Keratinocyte (primary cell): Measurements from ENCODE around the gene SRGAP3. TPM values are rescaled to one million over a fixed set of nuclear protein-coding genes. Genes with fewer than 3 reads are reported as not detected.

Source experiments
- DNase-seq: peaks from one replicate; pipeline ENCODE4 v3.0.0-alpha.2; 2011; ENCODE audit warnings: low read depth, missing footprints, low spot score
- FAIRE-seq: peaks from 2 replicates; lab custom pipeline; 2011; peaks lifted over from hg19 to GRCh38; lab: Jason Lieb, UNC
- H2AFZ ChIP-seq: 2 replicates; pipeline ENCODE4 v1.6.0; 2012; ENCODE audit warnings: low read length, control low read depth, inconsistent platforms; ENCODE audit not compliant: control insufficient read depth
- H3K27ac ChIP-seq: 2 replicates; pipeline ENCODE4 v1.5.1; 2011; ENCODE audit warnings: low read length; ENCODE audit not compliant: control insufficient read depth, insufficient read depth
- H3K27me3 ChIP-seq: 3 replicates; pipeline ENCODE4 v1.6.0; 2011; ENCODE audit warnings: low read length; ENCODE audit not compliant: control insufficient read depth, insufficient read depth; ENCODE audit errors: extremely low read depth
- H3K36me3 ChIP-seq, 2 experiments: 2 replicates in 1 of 2; 3 replicates in 1 of 2; pipeline ENCODE4 v1.5.1; 2011; ENCODE audit warnings: low read length in 2 of 2, mild to moderate bottlenecking in 1 of 2; ENCODE audit not compliant: control insufficient read depth in 2 of 2, insufficient read depth in 2 of 2; ENCODE audit errors: extremely low read depth in 1 of 2
- H3K4me1 ChIP-seq: 3 replicates; pipeline ENCODE4 v1.5.1; 2011; ENCODE audit warnings: low read length; ENCODE audit not compliant: control insufficient read depth, insufficient read depth; ENCODE audit errors: extremely low read depth
- H3K4me2 ChIP-seq: 3 replicates; pipeline ENCODE4 v1.6.0; 2011; ENCODE audit warnings: low read depth, low read length; ENCODE audit not compliant: control insufficient read depth, insufficient read depth; ENCODE audit errors: extremely low read depth
- H3K4me3 ChIP-seq, 3 experiments: fragments of 200-600 bp in 1 of 3; sonication (generic) in 1 of 3; 2 replicates in 2 of 3; 3 replicates in 1 of 3; pipeline ENCODE4 v1.5.1; 2011 to 2016; ENCODE audit warnings: low read length in 3 of 3, mild to moderate bottlenecking in 3 of 3, control low read depth in 2 of 3, inconsistent platforms in 1 of 3, low read depth in 1 of 3, mixed read lengths in 1 of 3, mixed run types in 1 of 3, moderate library complexity in 1 of 3; ENCODE audit not compliant: control insufficient read depth in 2 of 3, insufficient read depth in 2 of 3; ENCODE audit errors: extremely low read depth in 1 of 3
- H3K79me2 ChIP-seq: 2 replicates; pipeline ENCODE4 v1.6.0; 2012; ENCODE audit warnings: low read length; ENCODE audit not compliant: control insufficient read depth, insufficient read depth
- H3K9ac ChIP-seq: 3 replicates; pipeline ENCODE4 v1.6.0; 2011; ENCODE audit warnings: low read length; ENCODE audit not compliant: control insufficient read depth, insufficient read depth; ENCODE audit errors: extremely low read depth
- H3K9me1 ChIP-seq: 3 replicates; pipeline ENCODE4 v1.6.0; 2011; ENCODE audit warnings: low read length; ENCODE audit not compliant: control insufficient read depth, insufficient read depth; ENCODE audit errors: extremely low read depth
- H3K9me3 ChIP-seq: 2 replicates; pipeline ENCODE4 v1.5.1; 2012; ENCODE audit warnings: low read depth, low read length; ENCODE audit not compliant: control insufficient read depth
- H4K20me1 ChIP-seq: 3 replicates; pipeline ENCODE4 v1.6.0; 2011; ENCODE audit warnings: low read length; ENCODE audit not compliant: control insufficient read depth, insufficient read depth; ENCODE audit errors: extremely low read depth
- EZH2 ChIP-seq: IDR thresholded peaks from one replicate; pipeline ENCODE4 v1.6.1; 2012; ENCODE audit warnings: inconsistent platforms, mild to moderate bottlenecking, low read length, moderate library complexity
- dilution Hi-C: fragments of 300-500 bp; cut with MboI; formaldehyde crosslinking; loops from one replicate; pipeline ENCODE4 v1.7.0; 2020; ENCODE audit warnings: low sequenced_read_pairs; ENCODE audit not compliant: extremely low pct_ligation_motif_present
- polyA plus RNA-seq, 5 experiments: library from polyadenylated mRNA; depleted of rRNA in 3 of 5; stranded (reverse) in 3 of 5; stranded (forward) in 1 of 5; unstranded in 1 of 5; fragments of >200 nt; gene quantifications; 1 replicate in 1 of 5; 2 replicates in 3 of 5; 3 replicates in 1 of 5; pipeline versions ENCODE4 v1.2.1 to v1.2.3, GENCODE V29; 2011 to 2012; ENCODE audit warnings: missing spikeins in 2 of 5, low read depth in 1 of 5, low replicate concordance in 1 of 5
- TF ChIP-seq, protein P1 (sequence below), 3 experiments: IDR thresholded peaks in 1 of 3; conservative IDR thresholded peaks in 1 of 3; optimal IDR thresholded peaks in 1 of 3; 2 replicates in 2 of 3; 3 replicates in 1 of 3; pipeline versions ENCODE3 to v1.5.1; 2011; ENCODE audit warnings: low read length in 3 of 3, mild to moderate bottlenecking in 3 of 3, moderate library complexity in 2 of 3, control low read depth in 1 of 3, inconsistent platforms in 1 of 3; ENCODE audit not compliant: insufficient read depth in 2 of 3; ENCODE audit errors: extremely low read depth in 1 of 3

The SRGAP3 gene
- polyA plus RNA-seq, 1 donor (not counting 4 experiments of a cell fraction or from before 2014, with no cell fraction given) = 7.2 TPM

GRCh38 chr3:9107738-9108137, 141.7 kb downstream of the SRGAP3 start:
- no peak overlapping the region for H3K4me2 ChIP-seq
- no peak overlapping the region for H3K4me3 ChIP-seq
- H3K79me2 ChIP-seq = no peaks in the 10 kb centered on the region
- H3K4me1 ChIP-seq = no peaks in the 10 kb centered on the region
- no peak overlapping the region for H3K9ac ChIP-seq
- no peaks in the 10 kb centered on the region for H4K20me1 ChIP-seq
- TF ChIP-seq EZH2 = no peak
- TF ChIP-seq, protein P1, sequence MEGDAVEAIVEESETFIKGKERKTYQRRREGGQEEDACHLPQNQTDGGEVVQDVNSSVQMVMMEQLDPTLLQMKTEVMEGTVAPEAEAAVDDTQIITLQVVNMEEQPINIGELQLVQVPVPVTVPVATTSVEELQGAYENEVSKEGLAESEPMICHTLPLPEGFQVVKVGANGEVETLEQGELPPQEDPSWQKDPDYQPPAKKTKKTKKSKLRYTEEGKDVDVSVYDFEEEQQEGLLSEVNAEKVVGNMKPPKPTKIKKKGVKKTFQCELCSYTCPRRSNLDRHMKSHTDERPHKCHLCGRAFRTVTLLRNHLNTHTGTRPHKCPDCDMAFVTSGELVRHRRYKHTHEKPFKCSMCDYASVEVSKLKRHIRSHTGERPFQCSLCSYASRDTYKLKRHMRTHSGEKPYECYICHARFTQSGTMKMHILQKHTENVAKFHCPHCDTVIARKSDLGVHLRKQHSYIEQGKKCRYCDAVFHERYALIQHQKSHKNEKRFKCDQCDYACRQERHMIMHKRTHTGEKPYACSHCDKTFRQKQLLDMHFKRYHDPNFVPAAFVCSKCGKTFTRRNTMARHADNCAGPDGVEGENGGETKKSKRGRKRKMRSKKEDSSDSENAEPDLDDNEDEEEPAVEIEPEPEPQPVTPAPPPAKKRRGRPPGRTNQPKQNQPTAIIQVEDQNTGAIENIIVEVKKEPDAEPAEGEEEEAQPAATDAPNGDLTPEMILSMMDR (optimal IDR thresholded peaks at IDR 0.05 in 1 of 3, IDR thresholded peaks at IDR 0.05 in 1 of 3, conservative IDR thresholded peaks at IDR 0.05 in 1 of 3; ENCODE audit: extremely low read depth in 1 of 3, insufficient read depth in 2 of 3, low read length in 3 of 3) = no peak
- no peak for FAIRE-seq
- H2AFZ ChIP-seq = no peak overlapping the region
- H3K36me3 ChIP-seq = peaks cover 3 to 5% of the 10 kb centered on the region in 2 experiments
- dilution Hi-C loops = no loop called here
- H3K9me3 ChIP-seq = no peaks in the 10 kb centered on the region
- DNase-seq = no peak
- no peaks in the 10 kb centered on the region for H3K9me1 ChIP-seq
- H3K27me3 ChIP-seq = no peaks in the 10 kb centered on the region
- H3K27ac ChIP-seq = no peak overlapping the region

- Histone ChIP-seq H3K4me1 (no peaks in the 10 kb centered on the region), H3K9ac (no peak overlapping the region), H3K36me3 (peaks cover 3 to 5% of the 10 kb centered on the region in 2 experiments), H3K4me2 (no peak overlapping the region), H3K27ac (no peak overlapping the region), H3K79me2 (no peaks in the 10 kb centered on the region), H3K27me3 (no peaks in the 10 kb centered on the region), H3K4me3 (no peak overlapping the region), H3K9me3 (no peaks in the 10 kb centered on the region), H3K9me1 (no peaks in the 10 kb centered on the region), H2AFZ (no peak overlapping the region), H4K20me1 (no peaks in the 10 kb centered on the region)
- no peak for DNase-seq
- dilution Hi-C loops = no loop called here
- FAIRE-seq = no peak
- TF ChIP-seq, protein P1 (optimal IDR thresholded peaks at IDR 0.05 in 1 of 3, IDR thresholded peaks at IDR 0.05 in 1 of 3, conservative IDR thresholded peaks at IDR 0.05 in 1 of 3; ENCODE audit: extremely low read depth in 1 of 3, insufficient read depth in 2 of 3, low read length in 3 of 3) = no peak
- TF ChIP-seq EZH2 = no peak
Measured at GRCh38 chr3:9105421-9105820, 144.0 kb downstream of the SRGAP3 start.
